Measurements from ENCODE around the gene ATXN7L1.

- TF ChIP-seq CTCF (IDR thresholded peaks at IDR 0.05) (no peak), EP300 (IDR thresholded peaks at IDR 0.05; ENCODE audit: borderline replicate concordance in 1 of 2, low read depth in 1 of 2, low read length in 1 of 2) (no peak), REST (IDR thresholded peaks at IDR 0.05; ENCODE audit: low read depth, low read length) (no peak), USF1 (IDR thresholded peaks at IDR 0.05; ENCODE audit: borderline replicate concordance, low read depth) (no peak), MAX (IDR thresholded peaks at IDR 0.05; ENCODE audit: low read depth) (no peak), USF2 (IDR thresholded peaks at IDR 0.05; ENCODE audit: borderline replicate concordance, low read depth, low read length) (no peak), EZH2phosphoT487 (IDR thresholded peaks at IDR 0.05; ENCODE audit: borderline replicate concordance, low read depth) (no peak), RFX5 (IDR thresholded peaks at IDR 0.05; ENCODE audit: low read length) (no peak), PBX3 (IDR thresholded peaks at IDR 0.05) (no peak)
These were observed 41.0 kb downstream of the ATXN7L1 start for GRCh38 chr7:105835441-105835840.

Data from SK-N-SH (cell line).